ENCODE data around the gene CES3.

Gene CES3

GRCh38 chr16:67017810-67018488 is 56.9 kb downstream of the CES3 start:
- intact Hi-C loops (cut with micrococcal nuclease): loop anchor here (1.0 to 5.0 kb wide), 2 partner anchors 39 to 139 kb away; partner anchors contain the start of genes FBXL8 and TRADD
- Mint-ChIP-seq H3K4me1 (ENCODE audit: low read depth) (peaks cover 29% of the 10 kb centered on the region), H3K27me3 (peaks cover 38% of the 10 kb centered on the region), H3K27ac (no peak overlapping the region), H3K9me3 (no peaks in the 10 kb centered on the region), H3K36me3 (ENCODE audit: low read depth) (no peaks in the 10 kb centered on the region), H3K4me3 (no peak overlapping the region)

GRCh38 chr16:67019171-67019570 is 58.1 kb downstream of the CES3 start:
- intact Hi-C loops (cut with micrococcal nuclease): loop anchor here (5.0 kb wide), 1 partner anchor 138 kb away; the partner anchor contains the start of genes FBXL8 and TRADD
- H3K36me3 Mint-ChIP-seq (ENCODE audit: low read depth): no peaks in the 10 kb centered on the region
- peaks cover 28% of the 10 kb centered on the region for H3K27me3 Mint-ChIP-seq
- H3K4me3 Mint-ChIP-seq: no peak overlapping the region
- H3K9me3 Mint-ChIP-seq: no peaks in the 10 kb centered on the region
- no peak overlapping the region for H3K27ac Mint-ChIP-seq
- H3K4me1 Mint-ChIP-seq (ENCODE audit: low read depth): peaks cover 29% of the 10 kb centered on the region

- Mint-ChIP-seq H3K4me1 (ENCODE audit: low read depth) (peaks cover 11% of the 10 kb centered on the region), H3K27ac (no peak overlapping the region), H3K9me3 (no peaks in the 10 kb centered on the region), H3K27me3 (peaks cover 8% of the 10 kb centered on the region), H3K36me3 (ENCODE audit: low read depth) (no peaks in the 10 kb centered on the region), H3K4me3 (no peak overlapping the region)
- intact Hi-C loops (cut with micrococcal nuclease): no loop called here
These were observed 60.3 kb downstream of the CES3 start for GRCh38 chr16:67021321-67021720.

- intact Hi-C loops (cut with micrococcal nuclease): no loop called here
These were observed 61.6 kb downstream of the CES3 start for GRCh38 chr16:67022531-67023214.

DNA sequence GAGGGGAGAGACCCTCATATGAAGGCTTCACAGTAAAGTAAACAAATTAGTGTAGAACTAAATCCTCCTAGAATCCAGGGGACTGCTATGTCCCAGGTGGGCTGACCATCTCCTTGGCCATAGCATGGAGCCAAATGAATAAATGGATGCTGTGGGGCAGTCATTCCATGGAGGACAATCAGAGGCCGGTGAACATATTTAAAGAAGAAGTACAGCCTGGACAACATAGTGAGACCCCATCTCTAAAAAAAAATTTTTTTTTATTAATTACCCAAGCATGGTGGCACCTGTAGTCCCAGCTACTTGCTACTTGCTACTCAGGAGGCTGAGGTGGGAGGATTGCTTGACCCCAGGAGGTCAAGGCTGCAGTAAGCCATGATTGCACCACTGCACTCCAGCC is 62.6 kb downstream of the CES3 start:
- H3K4me3 Mint-ChIP-seq: no peak overlapping the region
- H3K9me3 Mint-ChIP-seq: no peaks in the 10 kb centered on the region
- peaks cover 9% of the 10 kb centered on the region for H3K4me1 Mint-ChIP-seq (ENCODE audit: low read depth)
- H3K36me3 Mint-ChIP-seq (ENCODE audit: low read depth): no peaks in the 10 kb centered on the region
- H3K27me3 Mint-ChIP-seq: peaks cover 6% of the 10 kb centered on the region
- intact Hi-C loops (cut with micrococcal nuclease): no loop called here
- no peak overlapping the region for H3K27ac Mint-ChIP-seq

More at GRCh38 chr16:67022531-67023214, 61.6 kb downstream of the CES3 start:
- Mint-ChIP-seq H3K4me3 (no peak overlapping the region), H3K27ac (no peak overlapping the region), H3K36me3 (ENCODE audit: low read depth) (no peaks in the 10 kb centered on the region), H3K27me3 (peaks cover 6% of the 10 kb centered on the region), H3K4me1 (ENCODE audit: low read depth) (peaks cover 9% of the 10 kb centered on the region), H3K9me3 (no peaks in the 10 kb centered on the region)

All from dendritic cell treated with granulocyte-macrophage colony-stimulating factor and Interleukin-4, amounts not matched to agents 40 ng/mL and 50 ng/mL, for 4 days (primary cell).